ENCODE data around the gene ACLY. TPM values are rescaled to one million over a fixed set of nuclear protein-coding genes. Genes with fewer than 3 reads are reported as not detected.
A peak's percentile ranks its signal among the peaks of the same experiment; 100 is the strongest.

ACLY gene
- total and polyA plus RNA-seq, 2 of the 13 experiments (the other 11 are each of a cell fraction or from before 2014, with no cell fraction given), result 111 to 218 TPM

DNA sequence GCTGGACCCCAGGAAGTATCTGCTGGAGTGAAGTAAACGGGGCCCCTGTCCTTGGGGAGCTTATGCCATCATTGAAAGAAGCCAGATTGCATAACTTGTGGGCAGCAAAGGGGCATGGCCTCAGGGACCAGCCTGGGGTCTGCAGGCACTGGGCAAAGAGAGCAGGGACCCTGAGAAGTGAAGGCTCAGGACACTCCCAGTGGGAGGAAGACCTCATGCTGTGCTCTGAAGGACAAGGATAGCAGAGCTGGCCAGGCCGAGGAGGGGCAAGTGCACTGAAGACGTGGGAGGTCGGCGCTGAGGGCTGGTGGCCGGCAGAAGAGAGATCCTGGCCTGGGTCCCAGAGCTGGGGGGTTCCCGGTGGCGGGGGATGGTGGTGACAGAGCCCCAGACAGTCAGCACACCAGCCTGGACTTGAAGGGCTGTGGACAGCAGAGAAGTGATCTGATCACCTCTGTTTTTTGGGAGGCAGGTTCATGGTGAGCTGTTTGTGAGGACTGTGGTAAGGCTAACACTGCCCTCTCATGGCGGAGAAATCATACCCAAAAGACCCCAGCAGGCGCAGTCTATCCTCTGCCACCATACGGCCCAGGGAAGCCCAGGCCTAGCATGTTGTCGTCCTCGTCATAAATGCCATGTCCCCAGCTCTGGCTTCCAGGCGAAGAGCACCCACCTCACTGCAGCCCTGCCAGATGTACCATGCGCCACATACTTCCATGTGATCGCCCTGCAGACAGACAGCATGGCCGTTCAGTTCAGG is 40.8 kb upstream of the ACLY start (continued):
- TF ChIP-seq, protein P1, sequence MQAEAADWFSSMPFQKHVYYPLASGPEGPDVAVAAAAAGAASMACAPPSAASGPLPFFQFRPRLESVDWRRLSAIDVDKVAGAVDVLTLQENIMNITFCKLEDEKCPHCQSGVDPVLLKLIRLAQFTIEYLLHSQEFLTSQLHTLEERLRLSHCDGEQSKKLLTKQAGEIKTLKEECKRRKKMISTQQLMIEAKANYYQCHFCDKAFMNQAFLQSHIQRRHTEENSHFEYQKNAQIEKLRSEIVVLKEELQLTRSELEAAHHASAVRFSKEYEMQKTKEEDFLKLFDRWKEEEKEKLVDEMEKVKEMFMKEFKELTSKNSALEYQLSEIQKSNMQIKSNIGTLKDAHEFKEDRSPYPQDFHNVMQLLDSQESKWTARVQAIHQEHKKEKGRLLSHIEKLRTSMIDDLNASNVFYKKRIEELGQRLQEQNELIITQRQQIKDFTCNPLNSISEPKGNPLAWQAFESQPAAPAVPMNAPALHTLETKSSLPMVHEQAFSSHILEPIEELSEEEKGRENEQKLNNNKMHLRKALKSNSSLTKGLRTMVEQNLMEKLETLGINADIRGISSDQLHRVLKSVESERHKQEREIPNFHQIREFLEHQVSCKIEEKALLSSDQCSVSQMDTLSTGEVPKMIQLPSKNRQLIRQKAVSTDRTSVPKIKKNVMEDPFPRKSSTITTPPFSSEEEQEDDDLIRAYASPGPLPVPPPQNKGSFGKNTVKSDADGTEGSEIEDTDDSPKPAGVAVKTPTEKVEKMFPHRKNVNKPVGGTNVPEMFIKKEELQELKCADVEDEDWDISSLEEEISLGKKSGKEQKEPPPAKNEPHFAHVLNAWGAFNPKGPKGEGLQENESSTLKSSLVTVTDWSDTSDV (CRISPR knock-in tag; IDR thresholded peaks at IDR 0.05), result no peak
- TF ChIP-seq, protein P2, sequence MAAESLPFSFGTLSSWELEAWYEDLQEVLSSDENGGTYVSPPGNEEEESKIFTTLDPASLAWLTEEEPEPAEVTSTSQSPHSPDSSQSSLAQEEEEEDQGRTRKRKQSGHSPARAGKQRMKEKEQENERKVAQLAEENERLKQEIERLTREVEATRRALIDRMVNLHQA (CRISPR knock-in tag; IDR thresholded peaks at IDR 0.05), result no peak
- TF ChIP-seq ZNF883 (CRISPR knock-in tag; IDR thresholded peaks at IDR 0.05; ENCODE audit: not compliant biosample characterization) (no peak), KMT2B (CRISPR knock-in tag; IDR thresholded peaks at IDR 0.05) (0 out of 2 replicates have a peak, but pooled peaks have one; percentile 22), ZNF749 (CRISPR knock-in tag; IDR thresholded peaks at IDR 0.05; ENCODE audit: borderline replicate concordance) (peak; percentile 56; the same call in 1 of the 2 replicates), ZBTB38 (CRISPR knock-in tag; IDR thresholded peaks at IDR 0.05) (peak; percentile 97), CERS6 (CRISPR knock-in tag; IDR thresholded peaks at IDR 0.05) (0 out of 2 replicates have a peak, but pooled peaks have one; percentile 40), RBFOX2 (IDR thresholded peaks at IDR 0.05; ENCODE audit: low read depth, low read length) (no peak), ZIK1 (CRISPR knock-in tag; IDR thresholded peaks at IDR 0.05; ENCODE audit: borderline replicate concordance, low read depth) (peak; percentile 77; the same call in 1 of the 2 replicates), ZNF329 (CRISPR knock-in tag; IDR thresholded peaks at IDR 0.05; ENCODE audit: low read depth) (0 out of 2 replicates have a peak, but pooled peaks have one; percentile 66), THAP11 (CRISPR knock-in tag; IDR thresholded peaks at IDR 0.05) (peak; percentile 66; the same call in 1 of the 2 replicates), ZFP37 (CRISPR knock-in tag; IDR thresholded peaks at IDR 0.05; ENCODE audit: borderline replicate concordance) (no peak; the same call in 1 of the 2 replicates), TOPORS (CRISPR knock-in tag; IDR thresholded peaks at IDR 0.05) (peak; percentile 78; the same call in 1 of the 2 replicates), CHD4 (IDR thresholded peaks at IDR 0.05; ENCODE audit: borderline replicate concordance, low read length) (no peak), GTF2F1 (IDR thresholded peaks at IDR 0.05; ENCODE audit: low read length) (no peak), KMT2A (CRISPR knock-in tag; IDR thresholded peaks at IDR 0.05) (no peak), RNF2 (conservative IDR thresholded peaks at IDR 0.05; ENCODE audit: low read depth) (0 out of 2 replicates have a peak, but pooled peaks have one; percentile 71), CREB3 (CRISPR knock-in tag; IDR thresholded peaks at IDR 0.05) (0 out of 2 replicates have a peak, but pooled peaks have one; percentile 13), ZNF350 (CRISPR knock-in tag; IDR thresholded peaks at IDR 0.05; ENCODE audit: borderline replicate concordance, low read depth) (peak; percentile 56; the same call in 1 of the 2 replicates)
- TF ChIP-seq, protein P3, sequence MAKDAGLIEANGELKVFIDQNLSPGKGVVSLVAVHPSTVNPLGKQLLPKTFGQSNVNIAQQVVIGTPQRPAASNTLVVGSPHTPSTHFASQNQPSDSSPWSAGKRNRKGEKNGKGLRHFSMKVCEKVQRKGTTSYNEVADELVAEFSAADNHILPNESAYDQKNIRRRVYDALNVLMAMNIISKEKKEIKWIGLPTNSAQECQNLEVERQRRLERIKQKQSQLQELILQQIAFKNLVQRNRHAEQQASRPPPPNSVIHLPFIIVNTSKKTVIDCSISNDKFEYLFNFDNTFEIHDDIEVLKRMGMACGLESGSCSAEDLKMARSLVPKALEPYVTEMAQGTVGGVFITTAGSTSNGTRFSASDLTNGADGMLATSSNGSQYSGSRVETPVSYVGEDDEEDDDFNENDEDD (CRISPR knock-in tag; IDR thresholded peaks at IDR 0.05; ENCODE audit: borderline replicate concordance), result 0 out of 2 replicates have a peak, but pooled peaks have one; percentile 33
- TF ChIP-seq, protein P4, sequence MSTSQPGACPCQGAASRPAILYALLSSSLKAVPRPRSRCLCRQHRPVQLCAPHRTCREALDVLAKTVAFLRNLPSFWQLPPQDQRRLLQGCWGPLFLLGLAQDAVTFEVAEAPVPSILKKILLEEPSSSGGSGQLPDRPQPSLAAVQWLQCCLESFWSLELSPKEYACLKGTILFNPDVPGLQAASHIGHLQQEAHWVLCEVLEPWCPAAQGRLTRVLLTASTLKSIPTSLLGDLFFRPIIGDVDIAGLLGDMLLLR (CRISPR knock-in tag; IDR thresholded peaks at IDR 0.05), result no peak

All from HepG2 (cell line).